Measurements from ENCODE around the gene LPCAT1.
"Not testable (repeated sequence)": the region's sequence is repeated elsewhere in the genome, so short reads cannot be mapped to it uniquely, and the experiment has no call there.

Gene LPCAT1

GRCh38 chr5:1508659-1509290 is 15.0 kb downstream of the LPCAT1 start:
- no peak for DNase-seq (ENCODE audit: low read depth)

- DNase-seq (ENCODE audit: low read depth), result no peak
These were observed 15.7 kb downstream of the LPCAT1 start for GRCh38 chr5:1507961-1508658.

- no peak for DNase-seq (ENCODE audit: low read depth)
These were observed 16.3 kb downstream of the LPCAT1 start for GRCh38 chr5:1507457-1507856.

- DNase-seq (ENCODE audit: low read depth), result no peak
These were observed 16.8 kb downstream of the LPCAT1 start for GRCh38 chr5:1507014-1507375.

GRCh38 chr5:1506242-1507013 is 17.3 kb downstream of the LPCAT1 start:
- no peak for DNase-seq (ENCODE audit: low read depth)

- no peak for DNase-seq (ENCODE audit: low read depth)
These were observed 18.1 kb downstream of the LPCAT1 start for GRCh38 chr5:1505506-1506241.

GRCh38 chr5:1505089-1505488 is 18.7 kb downstream of the LPCAT1 start:
- not testable (repeated sequence) for DNase-seq (ENCODE audit: low read depth)

GRCh38 chr5:1504617-1505016 is 19.1 kb downstream of the LPCAT1 start:
- DNase-seq (ENCODE audit: low read depth), result no peak

GRCh38 chr5:1504069-1504595 is 19.6 kb downstream of the LPCAT1 start:
- DNase-seq (ENCODE audit: low read depth), result no peak

GRCh38 chr5:1503241-1504068 is 20.3 kb downstream of the LPCAT1 start:
- DNase-seq (ENCODE audit: low read depth), result no peak

GRCh38 chr5:1502737-1503120 is 21.0 kb downstream of the LPCAT1 start:
- no peak for DNase-seq (ENCODE audit: low read depth)

GRCh38 chr5:1502046-1502736 is 21.6 kb downstream of the LPCAT1 start:
- no peak for DNase-seq (ENCODE audit: low read depth)

GRCh38 chr5:1501372-1502045 is 22.3 kb downstream of the LPCAT1 start:
- DNase-seq (ENCODE audit: low read depth), result no peak

GRCh38 chr5:1500411-1501091 is 23.2 kb downstream of the LPCAT1 start:
- no peak for DNase-seq (ENCODE audit: low read depth)

GRCh38 chr5:1499851-1500250 is 23.9 kb downstream of the LPCAT1 start:
- no peak for DNase-seq (ENCODE audit: low read depth)

GRCh38 chr5:1498623-1499416 is 24.9 kb downstream of the LPCAT1 start:
- no peak for DNase-seq (ENCODE audit: low read depth)

- DNase-seq (ENCODE audit: low read depth), result no peak
These were observed 25.8 kb downstream of the LPCAT1 start for GRCh38 chr5:1497795-1498622.

GRCh38 chr5:1497242-1497777 is 26.4 kb downstream of the LPCAT1 start:
- no peak for DNase-seq (ENCODE audit: low read depth)
